Cortex of kidney (tissue), 1 donor: ENCODE measurements around the gene NOX4.

Experiments used
- DNase-seq: peaks from one replicate; lab custom pipeline; 2025; lab: John Stamatoyannopoulos, UW

Gene NOX4

GRCh38 chr11:89490981-89491690 lies at the start of gene NOX4:
TSS of gene NOX4 (minus strand) at chr11:89491375. CDS start at chr11:89491246, 129 bp downstream.
- DNase-seq: no peak

DNA sequence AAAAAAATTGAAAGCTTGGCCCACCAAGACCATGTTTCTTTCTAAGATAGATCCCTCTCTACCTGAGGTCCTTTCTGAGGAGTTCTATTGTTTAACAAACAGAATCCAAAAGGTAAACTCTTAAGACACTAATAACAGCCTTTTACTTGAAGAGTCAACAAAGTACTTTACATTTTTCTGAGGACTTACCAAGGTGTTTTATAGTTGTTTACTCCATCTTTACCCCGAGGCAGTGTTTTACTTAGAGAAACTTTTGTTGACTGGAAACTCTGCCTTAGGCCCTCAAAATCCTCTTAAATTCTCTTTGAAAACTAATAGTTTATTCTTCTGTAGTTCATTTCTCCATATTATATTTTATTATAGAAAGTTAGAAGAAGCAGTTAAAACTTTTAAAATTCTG lies 49.7 kb upstream of the NOX4 start:
- no peak for DNase-seq

DNA sequence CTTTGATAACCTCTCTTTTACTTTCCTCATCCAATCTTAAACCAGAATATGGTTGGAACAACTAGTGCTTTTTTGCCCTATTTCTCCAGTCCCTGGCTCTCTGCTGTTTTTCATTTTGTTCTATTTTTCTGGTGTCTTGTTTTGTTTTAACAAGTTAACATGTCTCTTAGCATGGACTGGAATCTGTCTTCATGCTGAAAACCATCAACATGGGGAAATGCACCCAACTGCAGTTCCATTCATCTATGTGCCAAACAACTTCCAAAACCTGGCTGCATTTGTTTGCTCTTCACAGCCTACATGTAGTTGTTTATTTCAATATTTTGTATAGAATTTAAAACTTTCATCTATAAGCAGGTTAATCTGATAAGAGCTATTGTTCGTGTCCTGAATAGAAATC lies 46.8 kb upstream of the NOX4 start:
- no peak for DNase-seq

GRCh38 chr11:89536926-89537325 lies 45.8 kb upstream of the NOX4 start:
- DNase-seq: no peak

DNA sequence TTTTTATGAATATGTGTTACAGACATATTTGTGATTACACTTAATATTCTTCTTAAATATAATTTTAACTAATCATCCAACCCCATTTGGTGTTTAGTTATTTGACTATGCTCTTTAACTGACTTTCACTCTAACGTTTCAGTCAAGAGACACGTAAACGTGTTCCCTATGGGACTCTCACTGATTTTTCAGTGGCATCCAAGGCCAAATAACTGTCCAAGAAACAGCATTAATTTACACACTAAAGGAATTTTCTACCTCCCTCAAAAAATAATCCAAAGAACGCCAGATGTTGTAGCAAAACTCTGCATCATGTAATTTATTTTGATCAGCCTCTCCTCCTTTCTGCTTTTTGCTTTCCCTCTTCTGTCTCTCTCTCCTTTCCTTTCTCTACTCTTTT lies 44.0 kb upstream of the NOX4 start:
- no peak for DNase-seq

DNA sequence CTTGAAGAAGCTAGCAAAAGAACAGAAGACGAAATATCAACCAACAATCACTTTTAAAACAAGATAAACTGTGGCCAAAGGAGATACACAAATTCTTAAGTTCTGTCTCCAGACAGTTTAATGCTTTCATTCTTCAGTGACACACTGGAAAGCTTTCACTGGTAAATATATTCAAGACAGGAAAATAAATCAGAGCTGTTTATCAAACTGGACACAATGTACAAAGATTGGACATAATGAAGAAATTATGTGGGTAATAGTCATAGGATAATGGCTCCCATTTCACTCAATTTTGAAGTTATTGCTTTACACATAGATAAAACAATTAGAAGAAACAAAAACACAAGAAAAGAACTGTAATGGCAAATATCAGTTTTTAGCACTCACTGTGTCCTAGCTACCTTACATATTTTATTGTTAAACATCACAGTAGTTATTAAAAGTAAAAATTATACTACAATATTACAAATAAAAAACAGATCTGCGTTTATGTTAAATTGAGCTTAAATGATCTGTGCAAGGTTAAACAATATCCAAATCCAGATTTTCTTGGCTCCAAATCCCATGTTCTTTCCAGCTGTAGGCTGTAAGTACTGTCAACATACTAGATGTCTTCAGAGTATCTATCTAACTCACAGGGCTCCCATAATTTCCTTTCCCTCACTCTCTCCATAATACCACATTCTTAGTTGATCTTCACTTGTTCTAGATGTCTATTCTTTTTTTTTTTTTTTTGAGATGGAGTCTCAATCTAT lies 38.6 kb upstream of the NOX4 start:
- no peak for DNase-seq

GRCh38 chr11:89521792-89522191 lies 30.6 kb upstream of the NOX4 start:
- DNase-seq: no peak

DNA sequence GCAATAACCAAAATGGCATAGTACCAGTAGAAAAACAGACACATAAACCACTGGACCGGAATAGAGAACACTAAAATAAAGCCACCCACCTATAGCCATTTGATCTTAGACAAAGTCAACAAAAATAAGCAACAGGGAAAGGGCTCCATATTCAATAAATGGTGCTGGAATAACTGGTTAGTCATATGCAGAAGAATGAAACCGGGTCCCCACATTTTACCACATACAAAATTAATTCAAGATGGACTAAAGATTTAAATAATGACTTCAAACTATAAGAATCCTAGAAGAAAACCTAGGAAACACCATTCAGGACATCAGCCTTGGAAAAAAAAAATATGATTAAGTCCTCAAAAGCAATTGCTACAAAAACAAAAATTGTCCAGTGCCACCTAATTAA lies 30.1 kb upstream of the NOX4 start:
- no peak for DNase-seq

GRCh38 chr11:89516496-89516895 lies 25.3 kb upstream of the NOX4 start:
- no peak for DNase-seq

DNA sequence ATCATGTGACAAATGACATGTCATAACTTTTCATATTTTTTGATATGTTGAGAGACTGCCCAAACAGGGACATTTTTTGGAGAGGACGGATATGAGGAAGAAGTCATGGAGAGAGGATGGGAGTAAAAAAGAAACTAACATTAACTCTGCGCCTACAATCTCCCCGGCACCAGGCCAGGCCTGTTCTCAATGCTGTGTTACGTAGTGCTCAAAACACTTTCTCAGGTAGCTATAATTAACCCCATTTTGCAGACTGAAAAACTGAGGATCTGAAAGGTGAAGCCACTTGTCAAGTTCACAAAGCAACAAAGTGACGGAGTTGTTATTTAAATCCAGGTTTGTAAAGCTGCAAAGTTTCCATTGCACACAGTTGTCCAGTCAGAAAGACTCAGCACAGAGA lies 17.4 kb upstream of the NOX4 start:
- DNase-seq: no peak

- no peak for DNase-seq
These were observed 13.1 kb upstream of the NOX4 start for GRCh38 chr11:89504270-89504669.

GRCh38 chr11:89503422-89503821 lies 12.2 kb upstream of the NOX4 start:
- DNase-seq: no peak

DNA sequence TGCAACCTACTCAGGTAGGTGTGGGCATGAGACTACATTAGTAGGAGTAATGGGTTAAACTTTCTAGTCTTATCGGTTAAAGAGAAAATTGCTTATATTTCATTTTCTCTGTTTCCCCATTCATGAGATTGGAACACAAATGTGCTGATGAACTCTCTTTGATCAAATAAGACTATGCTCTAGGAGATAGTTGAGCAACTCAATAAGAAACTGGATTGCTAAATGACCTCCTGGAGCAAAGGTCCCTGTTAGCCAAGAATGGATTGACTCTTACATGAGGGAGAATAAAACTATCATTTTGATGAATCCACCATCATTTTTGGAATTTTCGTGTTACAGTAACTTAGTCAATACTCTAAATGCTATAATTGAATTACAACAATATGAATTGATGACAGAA lies 11.1 kb upstream of the NOX4 start:
- DNase-seq: no peak

GRCh38 chr11:89500336-89500735 lies 9.2 kb upstream of the NOX4 start:
- no peak for DNase-seq

DNA sequence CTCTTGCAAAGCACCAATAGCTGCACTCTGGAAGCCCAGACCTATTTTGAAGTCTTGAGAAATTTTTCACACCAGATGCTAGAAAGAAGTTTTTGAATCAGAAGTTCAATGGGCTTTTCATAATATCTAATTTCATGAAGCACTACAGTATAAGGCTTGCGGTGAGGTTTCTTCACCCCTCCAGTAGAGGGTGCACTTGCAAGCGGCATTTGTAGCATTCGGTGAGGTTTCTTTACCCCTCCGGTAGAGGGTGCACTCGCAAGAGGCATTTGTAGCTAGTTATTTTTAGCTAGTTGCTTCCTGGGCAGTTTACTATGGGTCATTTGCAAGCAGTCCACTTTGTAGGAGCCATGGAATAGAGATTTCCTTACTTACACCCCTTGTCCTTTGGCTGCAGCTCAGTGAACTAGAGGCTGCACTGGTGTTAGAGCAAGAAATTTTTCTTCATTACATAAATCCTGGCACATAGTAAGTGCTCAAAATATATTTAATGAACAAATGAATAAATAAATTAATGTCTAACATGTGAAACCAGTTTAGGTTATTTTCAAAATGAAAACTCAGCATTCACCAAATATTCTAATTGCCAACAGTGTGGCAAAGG lies 7.8 kb upstream of the NOX4 start:
- DNase-seq: no peak

GRCh38 chr11:89495951-89496350 lies 4.8 kb upstream of the NOX4 start:
- no peak for DNase-seq

DNA sequence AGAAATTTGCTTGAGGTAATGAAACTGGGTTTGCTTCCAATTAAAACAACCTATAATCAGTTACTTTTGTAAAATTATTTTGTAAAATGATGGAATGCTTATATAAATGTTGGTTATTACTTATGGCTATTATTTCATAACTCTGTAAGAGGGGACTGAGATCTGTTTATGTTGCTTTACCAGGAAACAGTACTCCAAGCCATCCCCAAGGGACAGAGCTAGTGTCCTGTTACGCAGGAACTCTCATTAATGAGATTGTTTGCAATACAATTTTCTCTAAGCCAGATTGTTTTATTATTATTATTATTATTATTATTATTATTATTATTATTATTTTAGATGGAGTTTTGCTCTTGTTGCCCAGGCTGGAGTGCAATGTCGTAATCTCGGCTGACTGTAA lies 2.3 kb upstream of the NOX4 start:
- DNase-seq: no peak

- DNase-seq: no peak
These were observed 584 bp downstream of the NOX4 start for GRCh38 chr11:89490602-89490980.

GRCh38 chr11:89489930-89490329 lies 1.2 kb downstream of the NOX4 start:
- DNase-seq: no peak

- no peak for DNase-seq
These were observed 4.2 kb downstream of the NOX4 start for GRCh38 chr11:89487016-89487415.

- DNase-seq: no peak
These were observed 6.3 kb downstream of the NOX4 start for GRCh38 chr11:89484896-89485295.

DNA sequence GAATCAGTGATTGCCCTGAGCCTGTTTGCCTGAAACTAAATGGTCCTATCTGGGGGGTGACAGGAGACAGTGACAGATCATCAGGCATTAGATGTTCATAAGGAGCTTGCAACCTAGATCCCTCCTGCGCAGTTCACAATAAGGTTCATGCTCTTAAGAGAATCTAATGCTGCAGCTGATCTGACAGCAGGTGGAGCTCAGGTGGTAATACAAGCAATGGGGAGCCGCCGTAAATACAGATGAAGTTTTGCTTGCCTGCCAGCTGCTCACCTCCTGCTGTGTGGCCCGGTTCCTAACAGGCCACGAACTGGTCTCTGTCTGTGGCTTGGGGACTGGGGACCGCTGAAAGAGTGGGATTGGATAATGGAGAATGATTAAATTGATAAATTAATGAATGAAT lies 14.0 kb downstream of the NOX4 start:
- DNase-seq: no peak

GRCh38 chr11:89463266-89463780 lies 27.9 kb downstream of the NOX4 start:
- no peak for DNase-seq
